Endodermal cell (in vitro differentiated cells): Measurements from ENCODE around the gene EGFR. TPM values are rescaled to one million over a fixed set of nuclear protein-coding genes. Genes with fewer than 3 reads are reported as not detected.
A peak's percentile ranks its signal among the peaks of the same experiment; 100 is the strongest.

ENCODE experiments used
- DNase-seq: peaks from one replicate; pipeline ENCODE4 v3.0.0-alpha.2; 2017
- H3K27ac ChIP-seq: 2 replicates; pipeline ENCODE4 v1.5.1; 2013; ENCODE audit warnings: mild to moderate bottlenecking, low read depth, low read length, moderate library complexity
- H3K27me3 ChIP-seq: 2 replicates; pipeline ENCODE4 v1.6.1; 2013; ENCODE audit warnings: mild to moderate bottlenecking, low read length, moderate library complexity; ENCODE audit not compliant: insufficient read depth, control insufficient read depth, poor library complexity, severe bottlenecking
- H3K36me3 ChIP-seq: 2 replicates; pipeline ENCODE4 v1.7.0; 2013; ENCODE audit warnings: mild to moderate bottlenecking, low read length, moderate library complexity; ENCODE audit not compliant: control insufficient read depth, insufficient read depth
- H3K4me1 ChIP-seq: one replicate; pipeline ENCODE4 v1.7.0; 2013; ENCODE audit warnings: low read length; ENCODE audit not compliant: control insufficient read depth, insufficient read depth
- H3K4me3 ChIP-seq: 2 replicates; pipeline ENCODE4 v1.5.1; 2013; ENCODE audit warnings: mild to moderate bottlenecking, low read length, moderate library complexity
- H3K9ac ChIP-seq: 2 replicates; pipeline ENCODE4 v1.6.1; 2013; ENCODE audit warnings: mild to moderate bottlenecking, low read length, moderate library complexity; ENCODE audit not compliant: poor library complexity, severe bottlenecking; ENCODE audit errors: extremely low read depth
- H3K9me3 ChIP-seq: 2 replicates; pipeline ENCODE4 v1.6.1; 2013; ENCODE audit warnings: mild to moderate bottlenecking, low read length, moderate library complexity; ENCODE audit not compliant: control insufficient read depth
- H3K27ac Mint-ChIP-seq: 2 replicates; pipeline ENCODE4 v1.8.0; 2020; ENCODE audit warnings: mixed read lengths
- H3K27me3 Mint-ChIP-seq: 2 replicates; pipeline ENCODE4 v1.8.0; 2021; ENCODE audit warnings: mild to moderate bottlenecking, mixed read lengths; ENCODE audit not compliant: insufficient read depth
- H3K36me3 Mint-ChIP-seq: 2 replicates; pipeline ENCODE4 v1.8.0; 2020; ENCODE audit warnings: low read depth, mixed read lengths
- H3K4me1 Mint-ChIP-seq: 2 replicates; pipeline ENCODE4 v1.8.0; 2020; ENCODE audit warnings: mixed read lengths
- H3K4me3 Mint-ChIP-seq: 2 replicates; pipeline ENCODE4 v1.8.0; 2020; ENCODE audit warnings: mild to moderate bottlenecking, moderate library complexity, mixed read lengths
- H3K9me3 Mint-ChIP-seq: 2 replicates; pipeline ENCODE4 v1.8.0; 2020; ENCODE audit warnings: mild to moderate bottlenecking, mixed read lengths
- WGBS, 2 experiments: methylation state at CpG; one replicate each; pipeline versions ENCODE4 v1.1.5 to v1.1.7; 2013; ENCODE audit warnings: missing lambda C conversion rate in 2 of 2, mixed read lengths in 1 of 2; ENCODE audit not compliant: insufficient coverage in 1 of 2, insufficient read length in 1 of 2; 5-methylcytosine and 5-hydroxymethylcytosine counted together
- total RNA-seq, 2 donors: library from RNA; stranded (reverse); fragmentation: NEBNext Ultra II Directional in 1 of 2; extraction: Animal tissue kit (Norgen Biotek cat#: 25700) in 1 of 2; gene quantifications; 2 replicates in 1 of 2; 3 replicates in 1 of 2; pipeline ENCODE4 v1.2.1, GENCODE V29; 2021
- TF ChIP-seq, protein P1 (sequence below): fragments of 200-600 bp; sonication (generic); conservative IDR thresholded peaks from 2 replicates; pipeline ENCODE4 v1.5.0; 2021; ENCODE audit warnings: antibody characterized with exemption, mild to moderate bottlenecking

EGFR gene
- total RNA-seq, 2 donors from 2014 or later = 5.0 to 5.8 TPM

DNA sequence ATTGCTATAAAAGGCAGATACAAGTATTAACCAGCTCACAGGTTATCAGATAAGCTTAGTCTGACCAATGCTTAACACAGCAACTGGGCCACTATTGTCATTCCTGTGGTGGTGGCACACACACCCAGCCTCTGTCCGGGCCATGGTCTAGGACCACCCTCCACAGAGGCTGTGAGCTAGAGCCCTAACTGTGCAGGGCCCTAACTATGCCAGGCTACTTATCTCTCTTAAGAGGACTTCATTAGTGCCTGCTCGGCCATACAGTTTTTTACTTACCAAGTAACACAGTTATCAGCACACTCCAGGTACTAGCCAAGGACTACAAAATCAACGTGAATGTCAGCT, 2.1 kb upstream of the EGFR start:
- no peak overlapping the region for H3K9ac ChIP-seq
- no peaks in the 10 kb centered on the region for H3K36me3 ChIP-seq
- no peak for DNase-seq
- peaks cover 71% of the 10 kb centered on the region for H3K27me3 ChIP-seq
- H3K4me3 ChIP-seq = no peak overlapping the region
- H3K9me3 Mint-ChIP-seq = no peaks in the 10 kb centered on the region
- H3K27me3 Mint-ChIP-seq = peaks cover 73% of the 10 kb centered on the region
- H3K27ac Mint-ChIP-seq = no peak overlapping the region
- 89 to 100% methylated on average over 1 to 3 of the region's 3 CpGs for WGBS, 2 experiments
- no peak overlapping the region for H3K27ac ChIP-seq
- H3K9me3 ChIP-seq = no peaks in the 10 kb centered on the region
- H3K4me1 ChIP-seq = peaks cover 3% of the 10 kb centered on the region
- no peak overlapping the region for H3K4me3 Mint-ChIP-seq
- H3K4me1 Mint-ChIP-seq = no peaks in the 10 kb centered on the region
- TF ChIP-seq, protein P1, sequence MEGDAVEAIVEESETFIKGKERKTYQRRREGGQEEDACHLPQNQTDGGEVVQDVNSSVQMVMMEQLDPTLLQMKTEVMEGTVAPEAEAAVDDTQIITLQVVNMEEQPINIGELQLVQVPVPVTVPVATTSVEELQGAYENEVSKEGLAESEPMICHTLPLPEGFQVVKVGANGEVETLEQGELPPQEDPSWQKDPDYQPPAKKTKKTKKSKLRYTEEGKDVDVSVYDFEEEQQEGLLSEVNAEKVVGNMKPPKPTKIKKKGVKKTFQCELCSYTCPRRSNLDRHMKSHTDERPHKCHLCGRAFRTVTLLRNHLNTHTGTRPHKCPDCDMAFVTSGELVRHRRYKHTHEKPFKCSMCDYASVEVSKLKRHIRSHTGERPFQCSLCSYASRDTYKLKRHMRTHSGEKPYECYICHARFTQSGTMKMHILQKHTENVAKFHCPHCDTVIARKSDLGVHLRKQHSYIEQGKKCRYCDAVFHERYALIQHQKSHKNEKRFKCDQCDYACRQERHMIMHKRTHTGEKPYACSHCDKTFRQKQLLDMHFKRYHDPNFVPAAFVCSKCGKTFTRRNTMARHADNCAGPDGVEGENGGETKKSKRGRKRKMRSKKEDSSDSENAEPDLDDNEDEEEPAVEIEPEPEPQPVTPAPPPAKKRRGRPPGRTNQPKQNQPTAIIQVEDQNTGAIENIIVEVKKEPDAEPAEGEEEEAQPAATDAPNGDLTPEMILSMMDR = no peak
- no peaks in the 10 kb centered on the region for H3K36me3 Mint-ChIP-seq

DNA sequence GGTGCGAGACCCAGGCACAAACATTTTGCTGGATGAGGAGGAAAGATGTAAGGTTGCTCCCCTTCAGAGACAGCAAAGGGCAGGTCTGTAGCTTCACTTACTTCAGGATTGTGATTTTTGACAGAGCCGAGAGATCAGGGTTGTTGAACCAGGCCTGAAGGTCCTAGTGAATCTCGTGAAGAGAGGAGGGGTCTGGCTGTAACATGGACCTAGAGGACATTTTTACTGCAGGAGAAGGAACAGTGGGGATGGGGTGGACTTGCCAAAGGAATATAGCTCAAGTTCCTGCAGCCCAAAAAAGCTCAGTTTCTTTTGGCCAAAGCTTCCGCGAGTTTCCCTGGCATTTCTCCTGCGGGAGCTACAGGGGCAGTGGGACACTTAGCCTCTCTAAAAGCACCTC, 976 bp upstream of the EGFR start:
- TF ChIP-seq, protein P1 = no peak
- Histone ChIP-seq H3K27me3 (peaks cover 72% of the 10 kb centered on the region), H3K9me3 (no peaks in the 10 kb centered on the region), H3K4me1 (peaks cover 3% of the 10 kb centered on the region), H3K4me3 (no peak overlapping the region), H3K36me3 (no peaks in the 10 kb centered on the region), H3K27ac (no peak overlapping the region), H3K9ac (no peak overlapping the region)
- Mint-ChIP-seq H3K4me1 (no peaks in the 10 kb centered on the region), H3K9me3 (no peaks in the 10 kb centered on the region), H3K4me3 (peak overlapping the region; percentile 54), H3K27ac (no peak overlapping the region), H3K36me3 (no peaks in the 10 kb centered on the region), H3K27me3 (peaks cover 81% of the 10 kb centered on the region)
- 89 to 91% methylated on average over 6 of the region's 6 CpGs for WGBS, 2 experiments
- no peak for DNase-seq

- no peak overlapping the region for H3K27ac Mint-ChIP-seq
- H3K36me3 Mint-ChIP-seq = no peaks in the 10 kb centered on the region
- H3K4me1 ChIP-seq = peaks cover 3% of the 10 kb centered on the region
- TF ChIP-seq, protein P1 = no peak
- no peaks in the 10 kb centered on the region for H3K9me3 Mint-ChIP-seq
- H3K27ac ChIP-seq = no peak overlapping the region
- no peaks in the 10 kb centered on the region for H3K4me1 Mint-ChIP-seq
- H3K36me3 ChIP-seq = no peaks in the 10 kb centered on the region
- peak overlapping the region; percentile 72 for H3K4me3 ChIP-seq
- peaks cover 78% of the 10 kb centered on the region for H3K27me3 Mint-ChIP-seq
- no peak overlapping the region for H3K9ac ChIP-seq
- peak overlapping the region; percentile 54 for H3K4me3 Mint-ChIP-seq
- H3K27me3 ChIP-seq = peaks cover 67% of the 10 kb centered on the region
- no peaks in the 10 kb centered on the region for H3K9me3 ChIP-seq
- peak; percentile 86 for DNase-seq
- WGBS, 2 experiments = 0% methylated on average over 9 to 70 of the region's 70 CpGs
These were observed 424 bp downstream of the EGFR start for GRCh38 chr7:55019191-55019690.
